Erythroblast (primary cell): ENCODE measurements around the gene TEDC1.

Experiments used
- GATA1 ChIP-seq: IDR thresholded peaks from 2 replicates; pipeline ENCODE4 v1.6.1; 2011; ENCODE audit warnings: low read depth, mild to moderate bottlenecking, control low read depth, low read length, moderate library complexity
- POLR2A ChIP-seq: IDR thresholded peaks from 2 replicates; pipeline ENCODE4 v1.6.1; 2011; ENCODE audit warnings: mild to moderate bottlenecking, low read length

- TF ChIP-seq POLR2A: no peak
- no peak for TF ChIP-seq GATA1
These were observed 43.1 kb upstream of the TEDC1 start for GRCh38 chr14:105447651-105448640.
